Mucosa of stomach (tissue), 1 donor: ENCODE data around the gene SERINC5.
"Not testable (repeated sequence)": the region's sequence is repeated elsewhere in the genome, so short reads cannot be mapped to it uniquely, and the experiment has no call there.

ENCODE experiments used
- H3K27me3 ChIP-seq: one replicate; pipeline ENCODE4 v1.7.0; 2013; ENCODE audit warnings: mild to moderate bottlenecking, low read length; ENCODE audit not compliant: control insufficient read depth, insufficient read depth
- H3K36me3 ChIP-seq: one replicate; pipeline ENCODE4 v1.7.0; 2013; ENCODE audit warnings: low read length; ENCODE audit not compliant: control insufficient read depth, insufficient read depth
- H3K4me1 ChIP-seq: one replicate; pipeline ENCODE4 v1.7.0; 2013; ENCODE audit warnings: mild to moderate bottlenecking, low read length; ENCODE audit not compliant: control insufficient read depth, insufficient read depth
- H3K4me3 ChIP-seq: one replicate; pipeline ENCODE4 v1.7.0; 2013; ENCODE audit warnings: low read length
- H3K9ac ChIP-seq: one replicate; pipeline ENCODE4 v1.7.0; 2013; ENCODE audit warnings: mild to moderate bottlenecking, low read length, moderate library complexity
- H3K9me3 ChIP-seq: one replicate; pipeline ENCODE4 v1.7.0; 2013; ENCODE audit warnings: mild to moderate bottlenecking, low read length, moderate library complexity; ENCODE audit not compliant: control insufficient read depth
- donor health status: Pancreatic carcinoma.

Gene SERINC5

GRCh38 chr5:80206282-80206681 lies 49.6 kb downstream of the SERINC5 start:
- no peaks in the 10 kb centered on the region for H3K36me3 ChIP-seq
- H3K4me1 ChIP-seq = peaks cover 50% of the 10 kb centered on the region
- H3K27me3 ChIP-seq = no peaks in the 10 kb centered on the region
- H3K4me3 ChIP-seq = no peak overlapping the region
- H3K9me3 ChIP-seq = no peaks in the 10 kb centered on the region
- H3K9ac ChIP-seq = no peak overlapping the region

- Histone ChIP-seq H3K4me1 (peaks cover 50% of the 10 kb centered on the region), H3K27me3 (no peaks in the 10 kb centered on the region), H3K36me3 (no peaks in the 10 kb centered on the region), H3K9ac (no peak overlapping the region), H3K4me3 (no peak overlapping the region), H3K9me3 (no peaks in the 10 kb centered on the region)
Observed at GRCh38 chr5:80205846-80206245, 50.0 kb downstream of the SERINC5 start.

GRCh38 chr5:80204808-80205614 lies 50.8 kb downstream of the SERINC5 start:
- Histone ChIP-seq H3K36me3 (no peaks in the 10 kb centered on the region), H3K4me3 (no peak overlapping the region), H3K9me3 (no peaks in the 10 kb centered on the region), H3K27me3 (no peaks in the 10 kb centered on the region), H3K9ac (no peak overlapping the region), H3K4me1 (peaks cover 41% of the 10 kb centered on the region)

GRCh38 chr5:80201763-80202162 lies 54.1 kb downstream of the SERINC5 start:
- H3K9ac ChIP-seq, H3K4me3 ChIP-seq, H3K27me3 ChIP-seq, H3K36me3 ChIP-seq, H3K9me3 ChIP-seq: not testable (repeated sequence)
- H3K4me1 ChIP-seq = peaks cover 15% of the 10 kb centered on the region

GRCh38 chr5:80198920-80199319 lies 56.9 kb downstream of the SERINC5 start:
- no peaks in the 10 kb centered on the region for H3K27me3 ChIP-seq
- H3K9me3 ChIP-seq = no peaks in the 10 kb centered on the region
- no peak overlapping the region for H3K4me3 ChIP-seq
- peaks cover 9% of the 10 kb centered on the region for H3K4me1 ChIP-seq
- no peak overlapping the region for H3K9ac ChIP-seq
- peaks cover 3% of the 10 kb centered on the region for H3K36me3 ChIP-seq

- H3K36me3 ChIP-seq = peaks cover 3% of the 10 kb centered on the region
- peaks cover 14% of the 10 kb centered on the region for H3K4me1 ChIP-seq
- H3K27me3 ChIP-seq = no peaks in the 10 kb centered on the region
- no peak overlapping the region for H3K9ac ChIP-seq
- H3K4me3 ChIP-seq = no peak overlapping the region
- no peaks in the 10 kb centered on the region for H3K9me3 ChIP-seq
Observed at GRCh38 chr5:80198399-80198798, 57.4 kb downstream of the SERINC5 start.

- H3K36me3 ChIP-seq = peaks cover 3% of the 10 kb centered on the region
- no peaks in the 10 kb centered on the region for H3K9me3 ChIP-seq
- H3K4me3 ChIP-seq = no peak overlapping the region
- H3K9ac ChIP-seq = no peak overlapping the region
- peaks cover 32% of the 10 kb centered on the region for H3K4me1 ChIP-seq
- no peaks in the 10 kb centered on the region for H3K27me3 ChIP-seq
Observed at GRCh38 chr5:80195837-80196400, 59.9 kb downstream of the SERINC5 start.

GRCh38 chr5:80194468-80194867 lies 61.4 kb downstream of the SERINC5 start:
- Histone ChIP-seq H3K27me3 (no peaks in the 10 kb centered on the region), H3K4me1 (peaks cover 32% of the 10 kb centered on the region), H3K9me3 (no peaks in the 10 kb centered on the region), H3K4me3 (no peak overlapping the region), H3K9ac (no peak overlapping the region), H3K36me3 (peaks cover 3% of the 10 kb centered on the region)

- H3K4me1 ChIP-seq = peaks cover 32% of the 10 kb centered on the region
- H3K36me3 ChIP-seq = peaks cover under 1% of the 10 kb centered on the region
Observed at GRCh38 chr5:80193401-80193800, 62.4 kb downstream of the SERINC5 start.

GRCh38 chr5:80192507-80193241 lies 63.2 kb downstream of the SERINC5 start:
- Histone ChIP-seq H3K4me1 (peaks cover 34% of the 10 kb centered on the region), H3K36me3 (no peaks in the 10 kb centered on the region), H3K4me3 (no peak overlapping the region), H3K9me3 (no peaks in the 10 kb centered on the region), H3K27me3 (no peaks in the 10 kb centered on the region), H3K9ac (peak overlapping the region; percentile 1)

More at GRCh38 chr5:80193401-80193800, 62.4 kb downstream of the SERINC5 start:
- Histone ChIP-seq H3K27me3 (no peaks in the 10 kb centered on the region), H3K9ac (no peak overlapping the region), H3K9me3 (no peaks in the 10 kb centered on the region), H3K4me3 (no peak overlapping the region)

- Histone ChIP-seq H3K27me3 (no peaks in the 10 kb centered on the region), H3K9me3 (no peaks in the 10 kb centered on the region), H3K4me3 (no peak overlapping the region), H3K9ac (peak overlapping the region; percentile 1), H3K4me1 (peaks cover 40% of the 10 kb centered on the region), H3K36me3 (no peaks in the 10 kb centered on the region)
Observed at GRCh38 chr5:80191991-80192398, 63.9 kb downstream of the SERINC5 start.

GRCh38 chr5:80191397-80191796 lies 64.5 kb downstream of the SERINC5 start:
- no peaks in the 10 kb centered on the region for H3K27me3 ChIP-seq
- H3K9ac ChIP-seq = no peak overlapping the region
- H3K4me3 ChIP-seq = no peak overlapping the region
- H3K4me1 ChIP-seq = peaks cover 44% of the 10 kb centered on the region
- no peaks in the 10 kb centered on the region for H3K36me3 ChIP-seq
- no peaks in the 10 kb centered on the region for H3K9me3 ChIP-seq
